ENCODE results near the gene NKX1-1.

The NKX1-1 gene

GRCh38 chr4:1407657-1408333 lies 1.6 kb upstream of the NKX1-1 start:
- no peak for DNase-seq
- in situ Hi-C loops (cut with HindIII; ENCODE audit: low pct_ligation_motif_present, low pct_unique_long_range_greater_than_20kb, low sequenced_read_pairs), result no loop called here

- DNase-seq, result no peak
- in situ Hi-C loops (cut with HindIII; ENCODE audit: low pct_ligation_motif_present, low pct_unique_long_range_greater_than_20kb, low sequenced_read_pairs), result no loop called here
Observed at GRCh38 chr4:1406981-1407656, 877 bp upstream of the NKX1-1 start.

GRCh38 chr4:1405636-1406393 lies 427 bp downstream of the NKX1-1 start:
- no peak for DNase-seq
- in situ Hi-C loops (cut with HindIII; ENCODE audit: low pct_ligation_motif_present, low pct_unique_long_range_greater_than_20kb, low sequenced_read_pairs), result no loop called here

GRCh38 chr4:1405254-1405635 lies 997 bp downstream of the NKX1-1 start:
- in situ Hi-C loops (cut with HindIII; ENCODE audit: low pct_ligation_motif_present, low pct_unique_long_range_greater_than_20kb, low sequenced_read_pairs), result no loop called here
- no peak for DNase-seq

GRCh38 chr4:1404573-1405253 lies 1.5 kb downstream of the NKX1-1 start:
- in situ Hi-C loops (cut with HindIII; ENCODE audit: low pct_ligation_motif_present, low pct_unique_long_range_greater_than_20kb, low sequenced_read_pairs), result no loop called here

GRCh38 chr4:1403591-1404572 lies 2.4 kb downstream of the NKX1-1 start:
- in situ Hi-C loops (cut with HindIII; ENCODE audit: low pct_ligation_motif_present, low pct_unique_long_range_greater_than_20kb, low sequenced_read_pairs), result no loop called here
- no peak for DNase-seq

More at GRCh38 chr4:1404573-1405253, 1.5 kb downstream of the NKX1-1 start:
- no peak for DNase-seq

GRCh38 chr4:1403177-1403583 lies 3.1 kb downstream of the NKX1-1 start:
- no peak for DNase-seq
- in situ Hi-C loops (cut with HindIII; ENCODE audit: low pct_ligation_motif_present, low pct_unique_long_range_greater_than_20kb, low sequenced_read_pairs), result no loop called here

GRCh38 chr4:1402516-1403091 lies 3.6 kb downstream of the NKX1-1 start:
- in situ Hi-C loops (cut with HindIII; ENCODE audit: low pct_ligation_motif_present, low pct_unique_long_range_greater_than_20kb, low sequenced_read_pairs), result no loop called here
- DNase-seq, result no peak

- in situ Hi-C loops (cut with HindIII; ENCODE audit: low pct_ligation_motif_present, low pct_unique_long_range_greater_than_20kb, low sequenced_read_pairs), result no loop called here
- no peak for DNase-seq
Observed at GRCh38 chr4:1402021-1402515, 4.2 kb downstream of the NKX1-1 start.

GRCh38 chr4:1401409-1402020 lies 4.7 kb downstream of the NKX1-1 start:
- in situ Hi-C loops (cut with HindIII; ENCODE audit: low pct_ligation_motif_present, low pct_unique_long_range_greater_than_20kb, low sequenced_read_pairs), result no loop called here
- no peak for DNase-seq

GRCh38 chr4:1400831-1401408 lies 5.3 kb downstream of the NKX1-1 start:
- no peak for DNase-seq
- in situ Hi-C loops (cut with HindIII; ENCODE audit: low pct_ligation_motif_present, low pct_unique_long_range_greater_than_20kb, low sequenced_read_pairs), result no loop called here

GRCh38 chr4:1400191-1400805 lies 5.9 kb downstream of the NKX1-1 start:
- in situ Hi-C loops (cut with HindIII; ENCODE audit: low pct_ligation_motif_present, low pct_unique_long_range_greater_than_20kb, low sequenced_read_pairs), result no loop called here
- DNase-seq, result no peak

- no peak for DNase-seq
- in situ Hi-C loops (cut with HindIII; ENCODE audit: low pct_ligation_motif_present, low pct_unique_long_range_greater_than_20kb, low sequenced_read_pairs), result no loop called here
Observed at GRCh38 chr4:1399508-1400190, 6.6 kb downstream of the NKX1-1 start.

- in situ Hi-C loops (cut with HindIII; ENCODE audit: low pct_ligation_motif_present, low pct_unique_long_range_greater_than_20kb, low sequenced_read_pairs), result no loop called here
- no peak for DNase-seq
Observed at GRCh38 chr4:1398681-1399507, 7.3 kb downstream of the NKX1-1 start.

GRCh38 chr4:1396806-1397455 lies 9.3 kb downstream of the NKX1-1 start:
- in situ Hi-C loops (cut with HindIII; ENCODE audit: low pct_ligation_motif_present, low pct_unique_long_range_greater_than_20kb, low sequenced_read_pairs), result no loop called here
- no peak for DNase-seq
